HT-29 (cell line): Measurements from ENCODE around the gene PTOV1. TPM values are rescaled to one million over a fixed set of nuclear protein-coding genes. Genes with fewer than 3 reads are reported as not detected.

ENCODE experiments used
- small RNA-seq: library from RNA; depleted of rRNA; stranded (forward); fragments of <200 nt; gene quantifications from one replicate; pipeline ENCODE3, GENCODE V24; 2014
- total RNA-seq: library from RNA; depleted of rRNA; stranded (reverse); fragments of >200 nt; shearing (Covaris generic); gene quantifications from 2 replicates; pipeline ENCODE4 v1.2.3, GENCODE V29; 2014; rRNA removed

PTOV1 gene
- total RNA-seq, 1 experiment from 2014 or later, result 218 TPM

Small RNA genes within 50 kb of the gene (small RNA-seq; reads per million reads assigned to genes)
- not detected for gene MIR4749

Other genes starting within 250 kb of the PTOV1 start
- 33.1 and 45.2 TPM in 2 replicates for gene RRAS, start 211.0 kb upstream of the PTOV1 start, total RNA-seq
- 58.6 and 67.6 TPM in 2 replicates for gene SCAF1, start 208.9 kb upstream of the PTOV1 start, total RNA-seq
- gene IRF3, start 185.3 kb upstream of the PTOV1 start, total RNA-seq, result 380 and 432 TPM in 2 replicates
- gene BCL2L12, start 185.2 kb upstream of the PTOV1 start, total RNA-seq, result 78.2 and 100 TPM in 2 replicates
- 922 and 995 TPM in 2 replicates for gene PRMT1, start 173.9 kb upstream of the PTOV1 start, total RNA-seq
- gene ADM5, start 161.6 kb upstream of the PTOV1 start, total RNA-seq, result 9.2 and 10.0 TPM in 2 replicates
- 0.47 and 1.4 TPM in 2 replicates for gene CPT1C, start 160.0 kb upstream of the PTOV1 start, total RNA-seq
- gene TSKS, start 87.9 kb upstream of the PTOV1 start, total RNA-seq, result not detected in 2 replicates
- gene AP2A1, start 84.2 kb upstream of the PTOV1 start, total RNA-seq, result 122 and 131 TPM in 2 replicates
- 2.0 and 3.1 TPM in 2 replicates for gene FUZ, start 37.9 kb upstream of the PTOV1 start, total RNA-seq
- 88.3 and 91.9 TPM in 2 replicates for gene MED25, start 32.9 kb upstream of the PTOV1 start, total RNA-seq
- 215 and 243 TPM in 2 replicates for gene PNKP, start 16.4 kb downstream of the PTOV1 start, total RNA-seq
- gene AKT1S1, start 26.2 kb downstream of the PTOV1 start, total RNA-seq, result 89.9 and 96.4 TPM in 2 replicates
- gene TBC1D17, start 26.5 kb downstream of the PTOV1 start, total RNA-seq, result 34.5 and 38.4 TPM in 2 replicates
- 1.1 and 2.3 TPM in 2 replicates for gene IL4I1, start 45.7 kb downstream of the PTOV1 start, total RNA-seq
- 32.2 and 32.8 TPM in 2 replicates for gene ATF5, start 78.0 kb downstream of the PTOV1 start, total RNA-seq
- 133 TPM in 2 replicates for gene NUP62, start 78.3 kb downstream of the PTOV1 start, total RNA-seq
- not detected in 2 replicates for gene SIGLEC11, start 110.0 kb downstream of the PTOV1 start, total RNA-seq
- gene VRK3, start 174.2 kb downstream of the PTOV1 start, total RNA-seq, result 46.1 and 47.7 TPM in 2 replicates
- 18.9 and 25.1 TPM in 2 replicates for gene ZNF473, start 174.8 kb downstream of the PTOV1 start, total RNA-seq